HG02884 (cell line): ENCODE data around the gene RBM17.
"Not testable (repeated sequence)": the region's sequence is repeated elsewhere in the genome, so short reads cannot be mapped to it uniquely, and the experiment has no call there.

ENCODE experiments used
- ATAC-seq: cut with Tn5 transposase; IDR thresholded peaks from one replicate; pipeline ENCODE4 v1.9.1; 2021; ENCODE audit warnings: mild to moderate bottlenecking, moderate library complexity; ENCODE audit not compliant: unreplicated experiment

RBM17 gene

GRCh38 chr10:6135039-6135438, 46.2 kb downstream of the RBM17 start:
- peak; percentile 39 for ATAC-seq

GRCh38 chr10:6135589-6136168, 46.8 kb downstream of the RBM17 start:
- no peak for ATAC-seq

- ATAC-seq: no peak
Observed at GRCh38 chr10:6136215-6137201, 47.7 kb downstream of the RBM17 start.

- ATAC-seq: no peak
Observed at GRCh38 chr10:6138456-6138855, 49.6 kb downstream of the RBM17 start.

DNA sequence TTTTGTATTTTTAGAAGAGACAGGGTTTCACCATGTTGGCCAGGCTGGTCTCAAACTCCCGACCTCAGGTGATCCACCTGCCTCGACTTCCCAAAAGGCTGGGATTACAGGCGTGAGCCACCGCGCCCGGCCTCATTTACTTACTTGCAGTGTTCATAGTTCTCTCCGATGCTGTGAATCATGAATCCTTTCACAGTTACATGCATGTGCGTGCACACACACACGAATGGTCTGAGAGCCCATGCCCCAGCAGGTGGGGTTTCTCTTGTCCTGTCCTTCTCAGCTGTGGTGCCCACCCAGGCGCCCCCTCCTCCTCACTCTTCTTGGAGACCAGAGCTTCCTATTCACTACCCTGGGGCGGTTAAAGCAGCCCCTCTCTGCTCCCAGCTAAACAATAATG, 50.6 kb downstream of the RBM17 start:
- no peak for ATAC-seq

DNA sequence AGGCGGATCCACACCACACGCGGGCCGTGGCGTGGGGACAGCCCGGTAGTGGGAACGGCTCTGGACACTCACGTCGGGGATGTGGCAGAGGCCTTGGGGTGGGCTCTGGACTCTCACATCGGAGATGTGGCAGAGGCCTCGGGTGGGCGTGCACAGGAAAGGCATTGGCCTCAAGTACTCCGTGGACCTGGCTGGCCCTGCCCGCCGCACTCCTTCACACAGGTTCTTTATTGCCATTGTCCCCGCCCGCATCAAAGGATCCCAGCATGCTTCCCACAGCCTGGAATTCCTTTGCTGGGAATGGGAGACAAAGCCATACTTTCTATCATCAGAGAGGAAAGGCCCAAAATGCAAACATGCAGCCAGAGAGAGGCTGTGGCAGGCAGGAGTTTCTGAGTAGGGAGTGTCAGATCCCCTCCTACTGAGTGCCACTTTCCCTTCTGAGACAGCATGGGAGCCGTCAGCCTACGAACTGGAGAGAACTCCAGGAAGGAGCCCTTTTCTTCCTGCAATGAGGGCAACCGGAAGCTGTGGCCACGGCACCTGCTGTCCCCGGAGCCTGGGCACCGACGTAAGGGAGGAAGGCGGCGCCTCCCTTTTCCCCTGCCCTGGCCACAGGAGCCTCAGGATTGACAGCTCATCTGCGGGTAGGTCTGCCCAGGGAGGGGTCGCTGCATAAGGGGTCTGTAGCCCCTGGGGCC, 51.5 kb downstream of the RBM17 start:
- no peak for ATAC-seq

- ATAC-seq: no peak
Observed at GRCh38 chr10:6140965-6141295, 52.1 kb downstream of the RBM17 start.

DNA sequence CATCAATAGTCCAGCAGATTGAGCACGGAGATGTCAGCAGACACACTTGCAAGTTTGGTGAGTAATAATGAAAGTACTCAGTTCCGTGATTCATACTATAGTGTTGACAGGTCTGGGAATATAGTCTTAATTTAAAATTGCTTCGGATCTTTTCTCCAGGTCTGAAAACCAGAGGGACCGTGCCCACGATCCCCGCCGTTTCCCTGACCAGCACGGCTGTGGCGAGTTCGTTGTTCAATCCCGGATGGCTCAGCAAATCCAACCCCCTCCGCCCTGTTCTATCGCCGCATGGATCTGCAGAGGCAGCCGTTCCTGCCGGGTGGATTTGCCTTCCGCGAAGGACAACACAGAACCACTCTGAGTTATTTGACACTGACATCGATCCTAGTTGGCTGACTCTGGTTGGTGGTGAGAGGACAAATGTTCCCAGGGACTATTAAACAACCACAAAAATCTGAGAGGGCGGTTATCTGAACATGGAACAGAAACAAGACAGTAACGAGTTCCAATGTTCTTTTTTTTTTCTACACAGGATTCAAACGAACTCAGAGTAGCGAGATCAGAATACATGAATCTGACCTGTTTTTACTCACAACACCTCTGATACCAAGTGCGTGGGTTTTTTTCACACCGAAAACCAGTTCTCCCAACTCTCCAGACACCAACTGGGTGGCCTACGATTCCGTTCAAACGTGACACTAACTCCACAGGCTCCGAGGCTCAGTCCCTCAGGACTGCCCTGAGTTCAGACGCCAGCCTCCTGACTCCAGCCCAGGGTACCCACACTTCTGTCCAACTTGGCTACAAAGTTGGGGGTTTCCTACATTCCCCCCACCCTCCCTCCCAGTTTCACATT, 52.7 kb downstream of the RBM17 start:
- ATAC-seq: peak; percentile 51

- not testable (repeated sequence) for ATAC-seq
Observed at GRCh38 chr10:6142186-6142585, 53.4 kb downstream of the RBM17 start.

DNA sequence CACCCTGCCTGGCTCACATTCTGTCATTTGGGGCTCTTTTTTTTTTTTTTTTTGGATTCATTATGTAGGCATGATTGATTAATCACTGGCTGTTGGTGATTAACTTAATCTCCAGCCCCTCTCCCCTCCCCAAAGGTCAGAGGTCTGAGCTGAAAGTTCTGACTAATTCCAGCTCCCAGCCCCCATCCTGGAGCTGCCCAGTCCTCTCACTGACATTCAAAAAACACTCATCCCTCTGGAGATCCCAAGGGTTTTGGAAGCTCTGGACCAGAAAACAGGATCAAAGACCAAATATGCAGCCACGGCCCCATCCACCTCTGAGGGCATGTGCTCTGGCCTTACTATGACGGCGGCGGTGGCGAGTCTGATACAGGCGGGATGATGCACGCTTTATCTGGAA, 53.8 kb downstream of the RBM17 start:
- no peak for ATAC-seq

DNA sequence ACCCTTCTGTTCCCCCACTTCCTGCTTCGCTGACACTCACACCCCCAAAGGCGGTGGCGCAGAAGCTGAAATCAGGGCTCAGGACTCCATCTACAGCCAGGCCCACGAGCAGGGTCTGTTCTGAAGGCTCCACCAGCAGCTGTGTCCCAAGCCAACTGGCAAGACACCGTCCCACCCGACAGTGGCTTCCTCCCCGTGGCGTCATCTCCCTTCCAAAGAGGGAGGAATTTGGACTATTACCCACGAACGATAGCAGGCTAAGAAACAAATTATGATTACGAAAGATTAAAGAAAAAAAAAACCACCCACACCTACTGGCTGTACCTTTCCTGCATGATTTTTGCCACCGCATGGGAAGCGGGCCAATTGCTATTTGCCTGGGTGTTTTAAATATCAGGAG, 54.3 kb downstream of the RBM17 start:
- ATAC-seq: no peak

DNA sequence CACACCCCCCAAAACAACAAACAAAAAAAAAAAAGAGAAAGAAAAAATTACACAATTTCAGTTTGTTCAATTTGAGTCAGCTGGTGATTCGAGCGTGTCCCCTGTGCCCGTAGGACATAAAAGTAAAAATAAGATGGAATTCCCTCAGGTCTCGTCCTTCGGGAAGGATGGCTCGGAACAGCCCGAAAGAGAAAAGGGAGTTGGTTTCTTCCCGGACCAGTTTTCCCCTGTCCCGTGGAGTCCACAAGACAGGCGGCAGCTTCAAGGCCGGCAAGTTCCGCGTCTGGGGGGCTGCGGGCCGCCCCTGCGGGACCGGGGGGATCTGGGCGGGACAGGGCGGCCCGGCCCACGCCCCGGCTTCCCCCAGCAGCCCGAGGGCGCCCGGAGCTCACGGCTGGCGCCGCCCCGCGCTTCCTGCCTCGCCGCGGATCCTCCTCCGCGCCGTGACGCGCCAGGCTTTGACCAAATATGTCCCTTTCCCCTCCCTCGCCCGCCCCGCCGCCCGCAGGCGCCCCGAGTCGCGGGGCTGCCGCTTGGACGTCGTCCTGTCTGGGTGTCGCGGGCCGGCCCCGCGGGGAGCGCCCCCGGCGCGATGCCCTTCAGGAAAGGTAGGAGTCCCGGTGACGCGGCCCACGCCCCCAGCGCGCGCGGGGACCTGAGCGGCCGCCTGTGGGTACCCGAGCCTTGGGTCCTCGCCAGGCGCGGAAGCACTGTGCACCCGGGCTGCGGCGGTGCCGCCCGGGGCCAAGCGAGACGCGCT, 55.8 kb downstream of the RBM17 start:
- peak; percentile 64 for ATAC-seq

GRCh38 chr10:6145166-6145987, 56.5 kb downstream of the RBM17 start:
- no peak for ATAC-seq

GRCh38 chr10:6146013-6146785, 57.4 kb downstream of the RBM17 start:
- no peak for ATAC-seq

DNA sequence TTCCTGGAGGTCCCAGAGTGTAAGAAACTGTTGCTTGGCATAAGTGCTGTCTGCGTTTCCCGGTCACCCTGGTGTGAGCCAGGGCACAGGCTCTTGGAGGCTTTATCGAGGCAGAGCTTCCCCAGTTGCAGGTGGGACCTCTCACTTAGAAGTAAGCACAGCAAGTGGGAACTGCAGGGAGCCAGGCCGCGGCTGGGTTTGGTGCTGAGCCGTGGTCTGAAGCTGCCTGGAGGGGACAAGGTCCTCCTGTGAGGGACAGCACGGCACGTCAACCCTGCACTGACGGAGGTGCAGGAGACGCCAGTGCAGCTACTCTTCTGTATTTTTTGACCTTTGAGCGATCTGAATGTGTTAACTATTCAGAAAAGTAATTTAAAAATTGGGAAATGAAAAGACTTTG, 58.1 kb downstream of the RBM17 start:
- no peak for ATAC-seq

DNA sequence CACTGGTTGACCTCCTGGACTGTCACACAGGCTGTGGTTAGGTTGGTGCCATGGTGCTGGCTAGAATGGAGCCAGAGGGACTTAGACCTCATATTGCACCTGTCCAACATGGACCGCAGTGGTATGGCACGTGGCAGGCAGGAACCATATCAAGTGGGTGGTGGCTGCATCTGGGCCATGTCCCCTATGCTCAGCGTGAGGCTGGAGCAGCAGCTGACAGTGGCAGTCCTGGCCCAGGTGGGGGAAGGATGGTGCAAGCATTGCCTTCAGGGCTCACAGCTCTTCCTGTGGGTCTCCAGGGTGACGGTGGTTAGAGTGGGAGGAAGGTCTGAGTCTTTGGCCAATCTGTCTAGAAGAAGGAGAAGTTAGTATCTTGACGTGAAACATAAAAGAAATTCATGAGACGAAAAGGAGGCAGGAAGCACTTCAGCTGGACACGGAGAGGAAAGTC, 59.4 kb downstream of the RBM17 start:
- no peak for ATAC-seq

DNA sequence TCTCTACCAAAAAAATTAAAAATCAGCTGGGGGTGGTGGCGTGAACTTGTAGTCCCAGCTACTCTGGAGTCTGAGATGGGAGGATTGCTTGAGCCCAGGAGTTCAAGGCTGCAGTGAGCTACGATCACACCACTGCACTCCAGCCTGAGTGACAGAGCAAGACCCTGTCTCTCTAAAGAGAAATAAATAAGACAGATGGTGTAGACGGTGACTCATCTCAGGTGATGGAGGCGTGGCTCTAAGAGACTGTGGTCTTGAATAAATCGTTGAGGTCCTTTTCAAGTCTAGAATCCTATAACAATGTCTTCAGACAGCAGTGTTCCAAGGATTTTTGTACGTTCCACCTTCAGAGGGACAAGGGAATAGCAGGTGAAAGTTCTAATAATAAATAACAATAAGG, 60.1 kb downstream of the RBM17 start:
- no peak for ATAC-seq
